GM21526 (cell line): ENCODE measurements around the gene MAFG.

Source experiments
- ATAC-seq: cut with Tn5 transposase; IDR thresholded peaks from one replicate; pipeline ENCODE4 v1.9.1; 2021; ENCODE audit warnings: moderate library complexity; ENCODE audit not compliant: unreplicated experiment, low FRiP score

The MAFG gene

GRCh38 chr17:81940538-81941483 lies 13.3 kb upstream of the MAFG start:
- no peak for ATAC-seq

GRCh38 chr17:81939881-81940385 lies 12.4 kb upstream of the MAFG start:
- no peak for ATAC-seq

GRCh38 chr17:81939218-81939617 lies 11.7 kb upstream of the MAFG start:
- ATAC-seq: no peak

GRCh38 chr17:81935709-81936084 lies 8.2 kb upstream of the MAFG start:
- no peak for ATAC-seq

GRCh38 chr17:81934850-81935708 lies 7.5 kb upstream of the MAFG start:
- ATAC-seq: no peak

GRCh38 chr17:81934098-81934757 lies 6.7 kb upstream of the MAFG start:
- no peak for ATAC-seq

- ATAC-seq: no peak
Observed at GRCh38 chr17:81933178-81933699, 5.7 kb upstream of the MAFG start.

GRCh38 chr17:81932333-81932983 lies 4.9 kb upstream of the MAFG start:
- ATAC-seq: no peak

GRCh38 chr17:81931557-81932332 lies 4.2 kb upstream of the MAFG start:
- ATAC-seq: no peak

- ATAC-seq: no peak
Observed at GRCh38 chr17:81931189-81931556, 3.6 kb upstream of the MAFG start.

- no peak for ATAC-seq
Observed at GRCh38 chr17:81930142-81931125, 2.9 kb upstream of the MAFG start.

- no peak for ATAC-seq
Observed at GRCh38 chr17:81929253-81930141, 2.0 kb upstream of the MAFG start.

- no peak for ATAC-seq
Observed at GRCh38 chr17:81928544-81929252, 1.2 kb upstream of the MAFG start.

- ATAC-seq: no peak
Observed at GRCh38 chr17:81927152-81927652, 333 bp downstream of the MAFG start.

- ATAC-seq: no peak
Observed at GRCh38 chr17:81926451-81927151, 934 bp downstream of the MAFG start.
